NCI-H748 (cell line): ENCODE measurements around the gene MTREX.

Experiments
- DNase-seq: peaks from one replicate; lab custom pipeline; 2025; ENCODE audit not compliant: unreplicated experiment; lab: John Stamatoyannopoulos, UW

The MTREX gene

DNA sequence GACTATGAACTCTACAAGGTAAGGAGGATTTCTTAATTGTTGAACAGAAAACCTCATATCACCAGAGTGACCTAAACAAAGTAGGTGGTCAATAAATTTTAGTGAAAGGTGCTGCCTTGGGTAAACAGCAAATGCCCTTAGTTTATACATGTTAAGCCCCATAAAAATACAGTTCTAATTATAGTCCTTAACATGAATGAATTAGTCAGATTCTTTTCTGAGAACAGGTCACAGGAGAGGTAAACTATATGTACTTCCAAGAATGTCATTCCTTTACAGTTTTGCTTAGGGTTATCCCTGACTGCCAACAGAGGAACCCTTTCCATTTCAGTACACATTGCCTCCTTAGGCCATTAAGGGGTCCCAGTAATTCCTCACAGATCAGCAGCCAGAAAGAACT is 162.1 kb downstream of the MTREX start:
- no peak for DNase-seq

DNA sequence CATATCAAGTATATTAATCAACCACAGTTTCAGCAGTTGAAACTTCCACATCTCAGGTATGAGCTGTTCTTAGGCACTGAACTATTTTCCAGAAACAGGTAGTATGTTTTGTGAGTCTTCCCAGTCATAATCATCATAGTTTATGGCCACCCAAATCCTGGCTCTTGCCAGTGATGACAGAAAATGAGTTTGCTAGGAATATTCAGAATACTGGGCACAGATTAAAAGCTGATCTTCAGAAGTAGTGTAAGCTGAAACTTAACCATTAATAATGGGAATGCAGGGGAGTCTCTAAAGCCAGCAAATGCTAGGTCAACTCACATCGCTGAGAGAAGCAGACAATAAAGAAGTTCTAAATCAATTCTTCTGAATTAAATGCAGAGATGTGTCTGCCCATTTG is 162.5 kb downstream of the MTREX start:
- no peak for DNase-seq

DNA sequence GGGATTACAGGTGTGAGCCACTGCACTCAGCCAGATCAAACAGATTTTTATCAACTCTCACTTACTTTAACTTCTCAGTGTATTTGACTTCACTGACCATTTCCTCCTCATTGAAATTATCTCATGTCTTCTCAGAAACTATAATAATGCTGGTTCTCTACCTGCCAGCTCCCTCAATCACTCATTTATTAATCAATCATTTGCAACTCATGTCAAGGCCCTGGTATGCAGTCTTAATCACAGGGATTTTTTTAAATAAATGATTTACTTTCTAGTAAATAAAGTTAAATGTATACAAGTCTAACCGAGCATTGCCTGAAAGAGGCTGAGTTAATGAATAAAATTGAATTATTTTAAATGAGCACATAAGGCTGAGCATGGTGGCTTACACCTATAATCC is 163.7 kb downstream of the MTREX start:
- no peak for DNase-seq

DNA sequence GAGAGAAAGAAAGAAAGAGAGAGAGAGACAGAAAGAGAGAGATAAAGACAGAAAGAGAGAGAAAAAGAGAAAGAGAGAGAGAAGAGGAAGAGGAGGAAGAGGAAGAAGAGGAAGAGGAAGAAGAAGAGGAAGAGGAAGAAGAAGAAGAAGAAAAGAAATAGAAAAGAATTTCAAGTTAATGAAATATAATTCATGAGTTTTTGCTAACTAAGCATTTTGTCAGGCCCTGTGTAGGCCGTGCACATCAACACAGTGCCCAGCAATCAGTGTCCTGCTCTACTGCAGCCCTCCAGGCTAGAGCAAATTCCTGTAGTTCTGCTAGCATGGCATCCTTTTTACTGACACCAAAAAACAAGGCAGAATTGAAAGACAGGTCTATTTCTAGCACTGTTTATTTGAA is 164.9 kb downstream of the MTREX start:
- no peak for DNase-seq
